GM21390 (cell line): Measurements from ENCODE around the gene IL2RA.
"Not testable (repeated sequence)": the region's sequence is repeated elsewhere in the genome, so short reads cannot be mapped to it uniquely, and the experiment has no call there.

ENCODE experiments used
- ATAC-seq: cut with Tn5 transposase; IDR thresholded peaks from one replicate; pipeline ENCODE4 v1.9.1; 2021; ENCODE audit not compliant: unreplicated experiment

IL2RA gene

GRCh38 chr10:6018422-6018821, 43.7 kb downstream of the IL2RA start:
- ATAC-seq = no peak

GRCh38 chr10:6017781-6018354, 44.3 kb downstream of the IL2RA start:
- no peak for ATAC-seq

- no peak for ATAC-seq
Measured at GRCh38 chr10:6014241-6014761, 47.9 kb downstream of the IL2RA start.

GRCh38 chr10:6013413-6014192, 48.6 kb downstream of the IL2RA start:
- no peak for ATAC-seq

GRCh38 chr10:6012121-6012905, 49.9 kb downstream of the IL2RA start:
- no peak for ATAC-seq

GRCh38 chr10:6011558-6011957, 50.6 kb downstream of the IL2RA start:
- no peak for ATAC-seq

- ATAC-seq = no peak
Measured at GRCh38 chr10:6010569-6010968, 51.6 kb downstream of the IL2RA start.

GRCh38 chr10:6009961-6010360, 52.2 kb downstream of the IL2RA start:
- no peak for ATAC-seq

- ATAC-seq = no peak
Measured at GRCh38 chr10:6009150-6009549, 53.0 kb downstream of the IL2RA start.

- ATAC-seq = no peak
Measured at GRCh38 chr10:6008497-6009142, 53.5 kb downstream of the IL2RA start.

- ATAC-seq = no peak
Measured at GRCh38 chr10:6006991-6007390, 55.2 kb downstream of the IL2RA start.

GRCh38 chr10:6006546-6006945, 55.6 kb downstream of the IL2RA start:
- ATAC-seq = no peak

- no peak for ATAC-seq
Measured at GRCh38 chr10:6005856-6006395, 56.2 kb downstream of the IL2RA start.

GRCh38 chr10:6005161-6005804, 56.9 kb downstream of the IL2RA start:
- not testable (repeated sequence) for ATAC-seq

GRCh38 chr10:6002809-6003510, 59.2 kb downstream of the IL2RA start:
- ATAC-seq = peak; percentile 88

- no peak for ATAC-seq
Measured at GRCh38 chr10:5999440-6000165, 62.6 kb downstream of the IL2RA start.

- ATAC-seq = no peak
Measured at GRCh38 chr10:5996696-5997095, 65.5 kb downstream of the IL2RA start.

GRCh38 chr10:5992398-5992797, 69.8 kb downstream of the IL2RA start:
- ATAC-seq = no peak

GRCh38 chr10:5991708-5992107, 70.5 kb downstream of the IL2RA start:
- ATAC-seq = no peak
